OCI-M2 (cell line): ENCODE data around the gene TLCD3B.
"Not testable (repeated sequence)": the region's sequence is repeated elsewhere in the genome, so short reads cannot be mapped to it uniquely, and the experiment has no call there.

Source experiments
- DNase-seq: peaks from one replicate; lab custom pipeline; 2025; ENCODE audit not compliant: unreplicated experiment; lab: John Stamatoyannopoulos, UW

The TLCD3B gene

DNA sequence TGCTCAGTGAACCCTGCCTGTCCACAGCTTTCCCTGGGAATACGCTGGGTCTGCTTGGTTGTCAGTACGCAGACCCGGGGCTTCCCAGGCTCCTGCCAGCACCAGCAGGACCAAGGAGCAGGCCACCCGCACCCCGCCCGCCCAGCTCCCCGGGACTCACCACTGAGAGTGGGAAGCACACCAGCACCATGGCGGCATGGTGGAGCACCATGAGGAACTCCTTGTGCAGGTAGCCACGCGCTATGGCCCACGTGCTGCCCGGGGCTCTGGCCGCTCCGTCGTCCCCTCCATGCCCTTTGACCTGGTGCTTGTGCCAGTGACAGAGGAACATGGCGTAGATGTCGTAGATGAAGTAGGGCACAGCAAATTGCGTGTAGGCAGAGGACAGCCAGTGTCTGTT, 4.6 kb downstream of the TLCD3B start:
- DNase-seq = no peak

DNA sequence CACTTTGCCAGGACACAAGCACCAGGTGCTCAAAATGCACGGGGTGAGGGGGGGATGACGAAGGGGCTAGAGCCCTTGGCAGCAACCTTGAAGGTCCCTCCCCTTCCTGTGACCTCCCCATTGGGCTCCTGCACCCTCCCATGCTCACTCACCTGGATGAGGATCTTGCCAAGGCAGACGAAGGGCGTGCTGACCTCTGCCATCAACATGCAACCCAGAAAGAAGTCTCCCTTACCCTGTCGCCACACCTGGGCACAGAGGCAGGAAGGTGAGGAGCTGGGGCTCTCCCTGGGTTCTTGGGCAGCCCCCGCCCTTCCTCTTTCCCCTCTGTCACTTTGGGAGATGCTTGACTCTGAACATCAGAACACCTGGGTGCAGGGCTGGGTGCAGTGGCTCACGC, 5.5 kb downstream of the TLCD3B start:
- no peak for DNase-seq

- no peak for DNase-seq
Observed at GRCh38 chr16:30025156-30025555, 5.9 kb downstream of the TLCD3B start.

GRCh38 chr16:30024451-30024850, 6.6 kb downstream of the TLCD3B start:
- no peak for DNase-seq

DNA sequence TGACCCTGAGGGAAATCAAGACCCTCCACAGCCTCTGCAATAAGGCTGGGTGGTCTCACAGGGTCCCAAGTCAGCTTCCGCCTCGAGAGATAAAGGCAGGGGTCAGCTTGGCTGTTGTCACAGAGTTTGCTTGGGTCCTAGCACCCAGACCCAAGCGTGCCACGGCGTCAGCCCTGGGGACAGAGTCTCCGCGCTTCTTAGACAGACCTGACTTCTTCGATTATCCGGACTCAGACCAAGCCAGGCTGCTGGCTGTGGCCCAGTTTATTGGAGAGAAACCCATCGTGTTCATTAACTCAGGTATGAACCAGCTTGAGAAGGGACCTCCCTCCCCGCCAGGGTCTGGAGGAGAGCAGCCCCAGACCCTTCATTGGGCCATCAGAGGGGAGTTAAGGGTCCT, 7.5 kb downstream of the TLCD3B start:
- DNase-seq = no peak

DNA sequence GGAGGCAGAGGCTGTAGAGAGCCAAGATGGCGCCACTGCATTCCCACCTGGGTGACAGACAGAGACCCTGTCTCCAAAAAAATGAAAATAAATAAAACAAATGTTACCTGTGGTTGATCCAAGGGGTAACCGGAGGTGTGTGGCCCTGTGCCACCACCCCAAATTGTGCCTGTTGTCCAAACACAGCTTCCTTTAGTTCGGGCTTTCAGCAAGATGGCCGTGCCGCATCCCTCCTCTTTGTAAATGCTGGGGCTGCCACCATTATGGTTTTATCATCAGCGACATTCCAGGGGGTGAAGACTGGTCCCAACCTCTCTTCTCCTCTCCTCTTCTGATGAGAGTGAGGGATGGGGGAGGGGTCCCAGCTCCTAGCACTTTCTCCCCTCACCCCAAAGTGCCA, 8.2 kb downstream of the TLCD3B start, which contains the start of gene C16orf92:
Gene C16orf92, plus strand, starts transcription at position 312 of the 400 bp plus-strand sequence. CDS start 143 bp downstream, outside the sequence.
- DNase-seq = no peak

GRCh38 chr16:30018731-30019158, 12.3 kb downstream of the TLCD3B start:
- DNase-seq = no peak

DNA sequence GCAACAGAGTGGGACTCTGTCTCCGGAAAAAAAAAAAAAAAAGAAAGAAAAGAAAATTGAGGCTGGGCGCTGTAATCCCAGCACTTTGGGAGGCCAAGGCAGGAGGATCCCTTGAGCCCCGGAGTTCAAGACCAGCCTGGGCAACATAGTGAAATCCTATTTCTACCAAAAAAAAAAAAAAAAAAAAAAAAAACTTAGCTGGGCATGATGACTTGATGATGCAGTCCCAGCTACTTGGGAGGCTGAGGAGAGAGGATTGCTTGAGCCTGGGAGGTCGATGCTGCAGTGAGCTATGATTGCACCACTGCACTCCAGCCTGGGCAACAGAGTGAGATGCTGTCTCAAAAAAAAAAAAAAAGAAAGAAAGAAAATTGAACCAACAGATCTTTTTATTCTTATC, 13.1 kb downstream of the TLCD3B start:
- DNase-seq = not testable (repeated sequence)

- no peak for DNase-seq
Observed at GRCh38 chr16:30017277-30017656, 13.8 kb downstream of the TLCD3B start.

- no peak for DNase-seq
Observed at GRCh38 chr16:30016555-30017276, 14.4 kb downstream of the TLCD3B start.

- not testable (repeated sequence) for DNase-seq
Observed at GRCh38 chr16:30015450-30015849, 15.6 kb downstream of the TLCD3B start.

DNA sequence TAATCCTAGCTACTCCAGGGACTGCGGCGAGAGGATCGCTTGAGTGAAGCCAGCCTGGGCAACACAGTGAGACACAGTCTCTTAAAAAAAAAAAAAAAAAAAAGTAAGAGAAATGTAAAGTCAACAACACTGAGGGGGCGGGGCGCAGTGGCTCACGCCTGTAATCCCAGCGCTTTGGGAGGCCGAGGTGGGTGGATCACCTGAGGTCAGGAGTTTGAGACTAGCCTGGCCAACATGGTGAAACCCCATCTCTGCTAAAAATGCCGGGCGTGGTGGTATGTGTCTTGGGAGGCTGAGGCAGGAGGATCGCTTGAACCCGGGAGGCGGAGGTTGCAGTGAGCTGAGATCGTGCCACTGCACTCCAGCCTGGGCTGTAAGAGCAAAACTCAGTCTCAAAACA, 18.5 kb downstream of the TLCD3B start:
- not testable (repeated sequence) for DNase-seq

DNA sequence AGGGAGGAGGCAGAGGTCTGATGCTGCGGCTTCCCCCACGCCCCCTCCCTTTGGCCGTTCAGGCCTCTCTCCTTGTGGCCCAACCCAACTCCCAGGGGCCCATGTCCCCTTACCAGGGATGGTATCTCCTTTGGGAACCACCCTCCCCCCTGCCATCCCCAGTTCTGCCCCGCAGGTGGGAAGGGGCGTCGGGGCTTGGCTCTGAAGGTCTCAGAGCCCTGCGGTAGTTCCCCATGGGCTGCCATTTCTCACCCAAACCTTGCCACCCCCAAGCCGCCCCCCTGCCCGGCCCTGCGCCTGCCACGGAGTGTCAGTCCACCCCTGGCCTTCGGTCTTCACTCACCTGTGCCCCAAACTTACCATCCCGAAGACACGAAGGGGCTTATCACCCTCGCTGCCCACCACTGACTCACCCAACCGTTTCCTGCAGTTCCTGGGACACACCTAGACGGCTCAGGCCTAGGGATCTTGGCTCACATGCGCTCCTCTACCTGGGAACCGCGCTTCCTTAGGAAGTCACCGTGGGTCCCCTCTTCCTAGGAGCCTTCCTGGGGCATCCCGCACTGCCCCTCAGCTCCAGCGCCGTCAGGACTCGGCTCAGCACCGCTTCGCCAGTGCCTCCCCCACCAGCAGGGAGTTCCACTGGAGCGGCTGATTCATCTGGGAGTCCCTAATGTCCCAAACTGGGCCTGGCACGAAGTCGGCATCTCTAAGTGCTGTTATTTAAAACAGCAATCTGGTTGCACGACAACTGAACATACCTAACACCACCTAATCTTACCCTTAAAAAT, 19.2 kb downstream of the TLCD3B start:
- DNase-seq = no peak

DNA sequence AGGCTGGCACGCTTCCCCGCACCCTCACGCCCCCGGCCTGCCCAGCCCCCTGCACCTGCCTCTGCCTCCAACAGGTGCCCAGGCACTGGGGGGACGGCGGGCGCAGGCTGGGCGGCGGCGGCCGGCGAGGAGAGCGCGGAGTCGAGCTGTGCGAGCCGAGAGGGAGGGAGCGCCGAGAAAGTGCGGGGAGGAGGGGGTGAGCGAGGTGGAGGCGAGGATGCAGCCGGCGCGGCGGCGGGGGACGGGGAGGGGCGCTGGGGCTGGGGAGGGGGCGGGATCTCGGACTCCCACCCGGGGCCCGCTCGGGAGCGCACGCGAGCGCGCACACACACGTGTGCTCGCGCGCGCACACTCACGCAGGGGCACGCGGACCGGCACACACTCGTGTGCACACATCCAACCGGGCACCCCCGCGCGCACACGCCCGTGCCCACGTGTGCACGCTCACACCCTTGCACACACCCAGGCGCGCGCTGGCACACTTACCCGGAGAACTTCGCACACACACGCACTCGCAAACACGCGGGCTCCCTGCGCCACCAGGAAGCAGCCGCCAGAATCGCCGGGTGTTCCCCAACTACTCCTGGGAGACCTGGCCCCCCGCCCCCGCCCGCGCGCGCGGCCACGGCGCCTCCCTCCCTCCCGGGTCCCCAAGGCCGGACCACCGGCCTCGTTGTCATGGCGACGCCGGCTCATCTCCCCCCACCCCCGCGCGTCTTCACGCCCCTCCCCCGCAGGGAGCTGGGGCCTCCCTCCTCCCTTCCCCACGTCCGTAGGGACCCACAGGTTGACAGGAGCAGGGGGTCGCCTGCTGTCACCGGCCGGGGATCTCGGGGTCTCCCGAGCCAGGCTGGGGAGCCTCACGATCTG, 20.0 kb downstream of the TLCD3B start, which contains the start of gene DOC2A:
Gene DOC2A, minus strand, starts transcription at position 184 of the 870 bp plus-strand sequence. CDS start 805 bp downstream, outside the sequence.
- DNase-seq = no peak

DNA sequence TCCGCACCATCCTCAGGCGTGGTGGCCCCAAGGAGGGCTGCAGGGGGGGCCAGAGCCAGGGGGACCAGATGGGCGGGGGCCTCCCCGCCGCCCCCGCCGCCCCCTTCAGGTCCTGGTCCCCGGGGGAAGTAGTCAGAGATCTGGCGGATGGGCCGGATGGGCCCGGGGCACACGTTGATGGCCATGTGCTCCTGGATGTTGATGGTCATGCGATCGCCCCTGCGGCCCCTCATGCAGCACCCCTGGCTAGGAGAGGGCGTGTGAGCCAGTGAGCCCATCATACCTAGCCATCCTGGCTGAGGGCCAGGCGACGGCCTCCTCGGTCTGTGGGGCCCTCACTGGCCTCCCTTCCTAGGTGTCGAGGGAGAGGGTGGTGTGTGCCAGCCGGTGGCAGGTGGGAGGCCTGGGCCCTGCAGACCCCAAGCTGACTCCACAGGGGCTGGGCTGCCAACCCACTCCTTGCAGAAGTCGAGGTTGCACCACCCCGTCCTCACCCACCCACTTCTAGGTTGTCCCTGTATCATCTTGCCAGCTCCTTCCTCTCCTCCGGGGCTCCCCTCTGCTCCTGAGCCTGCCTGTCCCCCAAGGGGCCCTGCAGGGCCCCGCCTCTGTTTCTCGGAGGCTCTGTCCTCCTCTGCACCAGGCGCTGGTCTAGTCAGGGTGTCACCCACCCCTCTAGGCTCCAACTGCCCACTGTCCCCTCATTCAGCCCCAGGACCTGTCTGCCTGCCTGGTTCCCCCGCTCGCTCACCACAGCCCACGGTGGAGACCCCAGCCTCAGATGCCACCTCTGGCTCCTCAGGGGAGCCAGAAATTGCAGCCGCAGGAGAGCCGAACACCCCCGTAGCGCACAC, 20.9 kb downstream of the TLCD3B start:
- no peak for DNase-seq

DNA sequence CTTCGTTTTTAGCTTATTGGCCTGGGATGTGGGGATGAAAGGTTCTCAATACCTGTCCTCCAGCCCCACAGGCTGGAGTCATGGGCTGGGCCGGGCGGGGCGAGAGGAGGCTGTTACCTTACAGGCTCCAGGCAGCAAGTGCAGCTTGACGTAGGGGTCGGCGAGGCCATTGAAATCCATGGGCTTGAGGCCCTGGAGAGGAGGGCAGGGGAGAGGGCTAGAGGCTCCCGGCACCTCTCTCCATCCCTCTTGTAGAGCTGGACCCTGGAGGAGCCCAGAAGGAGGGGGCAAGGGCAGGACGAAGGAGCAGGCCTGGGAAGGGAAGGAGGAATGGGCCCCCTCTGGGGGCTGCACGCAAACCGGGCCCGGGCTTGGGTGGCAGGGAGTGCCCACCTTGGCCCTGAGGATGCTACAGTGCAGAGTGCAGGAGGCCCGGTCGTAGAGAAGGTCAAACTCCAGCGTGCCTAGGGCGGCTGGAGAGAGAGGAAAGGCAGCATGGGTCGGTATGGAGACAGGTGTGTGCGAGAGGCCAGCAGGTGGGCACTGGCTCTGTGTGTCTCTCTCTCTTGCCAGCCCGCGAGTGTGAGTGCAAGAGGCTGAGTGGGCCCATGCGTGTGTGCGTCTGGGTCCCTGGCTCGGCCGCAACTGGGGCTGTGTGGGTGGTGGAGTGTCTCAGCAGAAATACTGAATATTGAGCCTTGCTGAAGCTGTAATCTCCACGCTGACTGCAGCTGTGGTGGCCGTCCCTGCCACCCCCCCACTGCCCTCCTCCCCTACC, 21.8 kb downstream of the TLCD3B start:
- no peak for DNase-seq

DNA sequence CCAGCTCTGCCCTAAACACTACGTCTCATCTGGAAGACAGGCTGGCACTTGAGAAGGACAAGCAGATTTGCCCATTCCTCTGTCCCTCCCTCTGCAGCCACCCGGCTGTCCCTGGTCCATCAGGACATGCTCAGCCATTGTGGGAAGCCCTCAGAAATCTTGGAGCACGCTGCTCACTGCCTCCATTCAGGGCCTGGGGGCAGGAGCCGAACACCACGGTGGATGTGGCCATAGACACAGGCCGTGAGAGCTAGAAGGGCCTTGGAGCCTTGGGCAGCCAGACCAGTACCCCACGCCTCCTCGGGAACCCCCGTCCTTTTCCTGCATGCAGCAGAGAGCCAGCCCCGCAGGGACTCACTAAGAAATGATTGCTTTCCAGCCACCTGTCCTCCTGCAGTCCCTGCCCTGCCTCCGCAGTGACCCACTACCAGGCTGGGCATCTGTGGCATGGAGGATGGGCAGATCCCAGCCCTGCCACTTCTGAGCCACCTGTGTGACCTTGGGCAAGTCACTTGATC, 23.6 kb downstream of the TLCD3B start:
- DNase-seq = no peak

DNA sequence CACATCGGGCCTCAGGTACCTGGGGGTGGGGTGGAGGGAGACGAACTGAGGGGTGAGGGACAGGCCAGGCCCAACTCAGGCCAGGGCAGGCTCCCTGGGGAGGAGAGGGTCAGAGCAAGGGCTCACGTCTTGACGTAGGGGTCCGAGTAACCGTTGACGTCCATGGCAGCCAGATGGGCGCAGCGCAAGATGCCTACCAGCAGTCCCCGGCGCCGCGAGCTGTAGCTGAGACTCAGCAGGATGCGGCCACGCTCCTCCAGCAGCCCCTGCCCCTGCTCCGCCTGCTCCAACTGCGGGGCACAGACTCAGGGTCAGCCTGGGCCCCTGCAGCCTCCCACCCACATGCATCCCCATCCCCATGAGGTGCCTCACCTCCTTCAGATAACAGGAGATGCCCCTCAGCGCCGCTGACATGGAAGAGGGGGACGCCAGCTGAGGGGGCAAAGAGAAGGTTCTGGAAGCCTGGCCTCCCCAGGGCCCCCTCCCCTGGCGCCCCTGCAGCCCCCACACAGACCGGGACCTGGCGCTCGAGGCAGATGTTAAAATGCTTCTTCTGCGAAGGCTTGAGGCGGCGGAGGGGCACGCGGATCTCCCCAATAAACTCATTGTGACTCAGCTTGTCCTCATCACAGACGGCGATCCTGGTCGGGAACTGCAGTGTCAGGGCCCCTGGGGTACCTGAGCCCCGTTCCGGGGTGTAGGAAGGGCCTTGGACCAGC, 24.3 kb downstream of the TLCD3B start:
- no peak for DNase-seq

GRCh38 chr16:30006095-30006473, 25.0 kb downstream of the TLCD3B start:
- DNase-seq = no peak
